Breast epithelium (tissue), 4 donors: ENCODE measurements around the gene NPY. TPM values are rescaled to one million over a fixed set of nuclear protein-coding genes. Genes with fewer than 3 reads are reported as not detected.

Source experiments
- DNase-seq, 2 donors: peaks; one replicate each; pipeline ENCODE4 v3.0.0-alpha.2; 2019; ENCODE audit warnings: low spot score in 2 of 2
- H3K27ac ChIP-seq, 2 donors: fragments of 200-600 bp; sonication (generic) in 1 of 2; one replicate each; pipeline ENCODE4 v1.5.1; 2016 to 2019; ENCODE audit warnings: mild to moderate bottlenecking in 1 of 2
- H3K27me3 ChIP-seq, 2 donors: fragments of 200-600 bp; sonication (generic) in 1 of 2; one replicate each; pipeline versions ENCODE4 v1.5.1 to v1.6.0; 2017 to 2019; ENCODE audit warnings: control low read depth in 1 of 2, mild to moderate bottlenecking in 1 of 2
- H3K36me3 ChIP-seq: fragments of 200-600 bp; one replicate; pipeline ENCODE4 v1.5.1; 2019
- H3K4me1 ChIP-seq, 2 donors: fragments of 200-600 bp; sonication (generic); one replicate each; pipeline ENCODE4 v1.5.1; 2016 to 2019; ENCODE audit warnings: control low read depth in 1 of 2
- H3K4me3 ChIP-seq, 3 donors: fragments of 200-600 bp; sonication (generic); 1 replicate in 2 of 3; 2 replicates in 1 of 3; pipeline ENCODE4 v1.5.1; 2016 to 2019; ENCODE audit warnings: mild to moderate bottlenecking in 3 of 3, moderate library complexity in 2 of 3
- H3K9me3 ChIP-seq, 2 donors: fragments of 200-600 bp; sonication (generic) in 1 of 2; one replicate each; pipeline ENCODE4 v1.5.1; 2016 to 2019; ENCODE audit warnings: control low read depth in 1 of 2
- POLR2A ChIP-seq: fragments of 450-650 bp; IDR thresholded peaks from one replicate; pipeline ENCODE4 v1.6.1; 2016; ENCODE audit warnings: antibody characterized with exemption, mild to moderate bottlenecking, moderate library complexity
- POLR2AphosphoS5 ChIP-seq, 3 donors: sonication (generic); formaldehyde crosslinking; IDR thresholded peaks; one replicate each; pipeline ENCODE4 v1.6.1; 2017; ENCODE audit warnings: antibody characterized with exemption in 3 of 3
- intact Hi-C: fragments of 100-400 bp; cut with DNase I; formaldehyde crosslinking; loops from one replicate; pipeline ENCODE4 v1.15.1; 2023; ENCODE audit warnings: low total_unique reads
- total RNA-seq, 3 donors: library from RNA; depleted of rRNA; stranded (reverse); fragments of >200 nt; gene quantifications; one replicate each; pipeline ENCODE4 v1.1.0, GENCODE V29; 2016
- TF ChIP-seq, protein P1 (sequence below), 3 donors: fragments of 450-650 bp; IDR thresholded peaks; one replicate each; pipeline ENCODE4 v1.5.1; 2016 to 2017; ENCODE audit warnings: antibody characterized with exemption in 3 of 3, mild to moderate bottlenecking in 3 of 3, moderate library complexity in 3 of 3

Gene NPY
- total RNA-seq, 3 donors from 2014 or later, result not detected

- intact Hi-C loops, result no loop called here
- no peak for DNase-seq
These were observed 14.7 kb downstream of the NPY start for GRCh38 chr7:24298696-24299095.

GRCh38 chr7:24299192-24299591 is 15.2 kb downstream of the NPY start:
- H3K4me1 ChIP-seq, result no peaks in the 10 kb centered on the region
- DNase-seq, result no peak
- H3K27ac ChIP-seq, result no peak overlapping the region
- intact Hi-C loops, result no loop called here
- H3K4me3 ChIP-seq, result no peak overlapping the region
- H3K9me3 ChIP-seq, result peaks cover 0 to 7% of the 10 kb centered on the region in 2 donors
- H3K36me3 ChIP-seq, result no peaks in the 10 kb centered on the region
- TF ChIP-seq, protein P1, sequence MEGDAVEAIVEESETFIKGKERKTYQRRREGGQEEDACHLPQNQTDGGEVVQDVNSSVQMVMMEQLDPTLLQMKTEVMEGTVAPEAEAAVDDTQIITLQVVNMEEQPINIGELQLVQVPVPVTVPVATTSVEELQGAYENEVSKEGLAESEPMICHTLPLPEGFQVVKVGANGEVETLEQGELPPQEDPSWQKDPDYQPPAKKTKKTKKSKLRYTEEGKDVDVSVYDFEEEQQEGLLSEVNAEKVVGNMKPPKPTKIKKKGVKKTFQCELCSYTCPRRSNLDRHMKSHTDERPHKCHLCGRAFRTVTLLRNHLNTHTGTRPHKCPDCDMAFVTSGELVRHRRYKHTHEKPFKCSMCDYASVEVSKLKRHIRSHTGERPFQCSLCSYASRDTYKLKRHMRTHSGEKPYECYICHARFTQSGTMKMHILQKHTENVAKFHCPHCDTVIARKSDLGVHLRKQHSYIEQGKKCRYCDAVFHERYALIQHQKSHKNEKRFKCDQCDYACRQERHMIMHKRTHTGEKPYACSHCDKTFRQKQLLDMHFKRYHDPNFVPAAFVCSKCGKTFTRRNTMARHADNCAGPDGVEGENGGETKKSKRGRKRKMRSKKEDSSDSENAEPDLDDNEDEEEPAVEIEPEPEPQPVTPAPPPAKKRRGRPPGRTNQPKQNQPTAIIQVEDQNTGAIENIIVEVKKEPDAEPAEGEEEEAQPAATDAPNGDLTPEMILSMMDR (IDR thresholded peaks at IDR 0.05), result no peak
- TF ChIP-seq POLR2A (no peak), POLR2AphosphoS5 (IDR thresholded peaks at IDR 0.05) (no peak)
- no peaks in the 10 kb centered on the region for H3K27me3 ChIP-seq

More at GRCh38 chr7:24298696-24299095, 14.7 kb downstream of the NPY start:
- Histone ChIP-seq H3K27ac (no peak overlapping the region), H3K36me3 (no peaks in the 10 kb centered on the region), H3K27me3 (no peaks in the 10 kb centered on the region), H3K4me3 (no peak overlapping the region), H3K4me1 (no peaks in the 10 kb centered on the region), H3K9me3 (peaks cover 0 to 7% of the 10 kb centered on the region in 2 donors)
- TF ChIP-seq, protein P1 (IDR thresholded peaks at IDR 0.05), result no peak
- TF ChIP-seq POLR2AphosphoS5 (IDR thresholded peaks at IDR 0.05) (no peak), POLR2A (no peak)

GRCh38 chr7:24301703-24302102 is 17.7 kb downstream of the NPY start:
- Histone ChIP-seq H3K36me3 (no peaks in the 10 kb centered on the region), H3K27ac (no peak overlapping the region), H3K4me3 (no peak overlapping the region), H3K27me3 (no peaks in the 10 kb centered on the region), H3K9me3 (peaks cover 0 to 7% of the 10 kb centered on the region in 2 donors), H3K4me1 (no peaks in the 10 kb centered on the region)
- no peak for DNase-seq
- intact Hi-C loops, result no loop called here
- TF ChIP-seq POLR2A (no peak), POLR2AphosphoS5 (IDR thresholded peaks at IDR 0.05) (no peak)
- TF ChIP-seq, protein P1 (IDR thresholded peaks at IDR 0.05), result no peak

GRCh38 chr7:24304494-24305095 is 20.6 kb downstream of the NPY start:
- H3K4me3 ChIP-seq, result no peak overlapping the region
- intact Hi-C loops, result no loop called here
- TF ChIP-seq, protein P1 (IDR thresholded peaks at IDR 0.05), result no peak
- TF ChIP-seq POLR2A (no peak), POLR2AphosphoS5 (IDR thresholded peaks at IDR 0.05) (no peak)
- peaks cover 0 to 7% of the 10 kb centered on the region in 2 donors for H3K9me3 ChIP-seq
- DNase-seq, result no peak
- no peaks in the 10 kb centered on the region for H3K4me1 ChIP-seq
- H3K27me3 ChIP-seq, result no peaks in the 10 kb centered on the region
- no peak overlapping the region for H3K27ac ChIP-seq
- no peaks in the 10 kb centered on the region for H3K36me3 ChIP-seq

DNA sequence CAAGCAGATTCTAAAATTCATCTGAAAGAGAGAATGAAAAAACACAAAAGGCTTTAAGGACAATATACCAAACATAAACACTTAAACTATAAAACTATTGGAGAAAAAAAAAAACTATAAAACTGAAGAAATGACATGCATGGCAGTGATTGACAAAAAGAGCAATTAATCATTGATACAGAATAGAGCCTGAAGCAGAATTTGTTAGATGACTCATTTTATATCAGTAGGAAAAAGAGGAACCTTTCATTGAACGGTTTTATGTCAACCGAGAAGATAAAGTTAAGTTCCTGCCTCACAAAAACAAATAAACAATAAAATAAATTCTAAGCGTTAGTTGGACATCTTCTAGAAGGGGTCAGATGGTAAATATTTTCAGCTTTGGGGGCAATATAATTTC is 23.3 kb downstream of the NPY start:
- Histone ChIP-seq H3K4me3 (no peak overlapping the region), H3K27me3 (no peaks in the 10 kb centered on the region), H3K36me3 (no peaks in the 10 kb centered on the region), H3K9me3 (no peaks in the 10 kb centered on the region), H3K27ac (no peak overlapping the region), H3K4me1 (no peaks in the 10 kb centered on the region)
- no peak for DNase-seq
- intact Hi-C loops, result no loop called here
- TF ChIP-seq, protein P1 (IDR thresholded peaks at IDR 0.05), result no peak
- TF ChIP-seq POLR2AphosphoS5 (IDR thresholded peaks at IDR 0.05) (no peak), POLR2A (no peak)
